ENCODE results near the gene GNA14. TPM values are rescaled to one million over a fixed set of nuclear protein-coding genes. Genes with fewer than 3 reads are reported as not detected.

The GNA14 gene
- total RNA-seq, 1 experiment from 2014 or later = 0.15 TPM

DNA sequence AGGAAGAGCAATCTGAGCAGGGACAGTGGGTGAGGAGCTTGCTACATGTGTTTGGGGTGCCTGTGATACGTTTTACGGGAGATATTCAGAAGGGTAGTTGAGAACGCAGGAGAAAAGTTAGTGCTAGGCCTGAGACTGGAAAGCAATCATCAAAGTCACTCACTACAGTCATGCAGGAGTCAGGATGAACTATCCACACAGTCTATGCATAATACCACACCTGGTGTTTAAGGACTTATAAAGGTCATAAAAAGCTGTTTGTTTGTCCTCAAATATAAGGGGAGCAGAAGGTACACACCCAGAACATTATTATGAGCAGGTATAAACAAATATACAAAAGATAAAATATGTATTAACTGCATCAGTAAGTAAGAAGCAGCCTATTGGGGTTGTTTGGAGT, 176.6 kb downstream of the GNA14 start:
- no peak for DNase-seq (ENCODE audit: low read depth, low spot score)
- Histone ChIP-seq H3K9me3 (ENCODE audit: control insufficient read depth, insufficient read depth, low read depth, low read length) (no peaks in the 10 kb centered on the region), H3K27ac (ENCODE audit: low read length) (no peak overlapping the region), H3K4me3 (ENCODE audit: low read depth in 2 of 2, low read length in 2 of 2) (no peak overlapping the region), H3K36me3 (ENCODE audit: control insufficient read depth, insufficient read depth, low read length) (no peaks in the 10 kb centered on the region), H3K27me3 (ENCODE audit: control insufficient read depth, insufficient read depth, low read length) (no peaks in the 10 kb centered on the region), H3K4me1 (ENCODE audit: control insufficient read depth, insufficient read depth, low read length) (no peaks in the 10 kb centered on the region)
- intact Hi-C loops (cut with micrococcal nuclease; ENCODE audit: unreplicated experiment) = no loop called here
- ChIA-PET POLR2A (no interaction called here), CTCF (no interaction called here)
- in situ Hi-C loops (cut with HindIII; ENCODE audit: low pct_unique_long_range_greater_than_20kb, low sequenced_read_pairs) = no loop called here
- no TSS peak for BruUV-seq (replicated peaks)
- TF ChIP-seq TCF7L2 (IDR thresholded peaks at IDR 0.05; ENCODE audit: low read depth, low read length) (no peak), POLR2AphosphoS5 (IDR thresholded peaks at IDR 0.05; ENCODE audit: low read depth, low read length) (no peak), SIN3A (IDR thresholded peaks at IDR 0.05; ENCODE audit: borderline replicate concordance, insufficient read depth, low read depth, low read length) (no peak)
- TF ChIP-seq, protein P1, sequence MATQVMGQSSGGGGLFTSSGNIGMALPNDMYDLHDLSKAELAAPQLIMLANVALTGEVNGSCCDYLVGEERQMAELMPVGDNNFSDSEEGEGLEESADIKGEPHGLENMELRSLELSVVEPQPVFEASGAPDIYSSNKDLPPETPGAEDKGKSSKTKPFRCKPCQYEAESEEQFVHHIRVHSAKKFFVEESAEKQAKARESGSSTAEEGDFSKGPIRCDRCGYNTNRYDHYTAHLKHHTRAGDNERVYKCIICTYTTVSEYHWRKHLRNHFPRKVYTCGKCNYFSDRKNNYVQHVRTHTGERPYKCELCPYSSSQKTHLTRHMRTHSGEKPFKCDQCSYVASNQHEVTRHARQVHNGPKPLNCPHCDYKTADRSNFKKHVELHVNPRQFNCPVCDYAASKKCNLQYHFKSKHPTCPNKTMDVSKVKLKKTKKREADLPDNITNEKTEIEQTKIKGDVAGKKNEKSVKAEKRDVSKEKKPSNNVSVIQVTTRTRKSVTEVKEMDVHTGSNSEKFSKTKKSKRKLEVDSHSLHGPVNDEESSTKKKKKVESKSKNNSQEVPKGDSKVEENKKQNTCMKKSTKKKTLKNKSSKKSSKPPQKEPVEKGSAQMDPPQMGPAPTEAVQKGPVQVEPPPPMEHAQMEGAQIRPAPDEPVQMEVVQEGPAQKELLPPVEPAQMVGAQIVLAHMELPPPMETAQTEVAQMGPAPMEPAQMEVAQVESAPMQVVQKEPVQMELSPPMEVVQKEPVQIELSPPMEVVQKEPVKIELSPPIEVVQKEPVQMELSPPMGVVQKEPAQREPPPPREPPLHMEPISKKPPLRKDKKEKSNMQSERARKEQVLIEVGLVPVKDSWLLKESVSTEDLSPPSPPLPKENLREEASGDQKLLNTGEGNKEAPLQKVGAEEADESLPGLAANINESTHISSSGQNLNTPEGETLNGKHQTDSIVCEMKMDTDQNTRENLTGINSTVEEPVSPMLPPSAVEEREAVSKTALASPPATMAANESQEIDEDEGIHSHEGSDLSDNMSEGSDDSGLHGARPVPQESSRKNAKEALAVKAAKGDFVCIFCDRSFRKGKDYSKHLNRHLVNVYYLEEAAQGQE (IDR thresholded peaks at IDR 0.05; ENCODE audit: insufficient read depth in 1 of 2, low read depth in 2 of 2, low read length in 1 of 2) = no peak
- TF ChIP-seq, protein P2, sequence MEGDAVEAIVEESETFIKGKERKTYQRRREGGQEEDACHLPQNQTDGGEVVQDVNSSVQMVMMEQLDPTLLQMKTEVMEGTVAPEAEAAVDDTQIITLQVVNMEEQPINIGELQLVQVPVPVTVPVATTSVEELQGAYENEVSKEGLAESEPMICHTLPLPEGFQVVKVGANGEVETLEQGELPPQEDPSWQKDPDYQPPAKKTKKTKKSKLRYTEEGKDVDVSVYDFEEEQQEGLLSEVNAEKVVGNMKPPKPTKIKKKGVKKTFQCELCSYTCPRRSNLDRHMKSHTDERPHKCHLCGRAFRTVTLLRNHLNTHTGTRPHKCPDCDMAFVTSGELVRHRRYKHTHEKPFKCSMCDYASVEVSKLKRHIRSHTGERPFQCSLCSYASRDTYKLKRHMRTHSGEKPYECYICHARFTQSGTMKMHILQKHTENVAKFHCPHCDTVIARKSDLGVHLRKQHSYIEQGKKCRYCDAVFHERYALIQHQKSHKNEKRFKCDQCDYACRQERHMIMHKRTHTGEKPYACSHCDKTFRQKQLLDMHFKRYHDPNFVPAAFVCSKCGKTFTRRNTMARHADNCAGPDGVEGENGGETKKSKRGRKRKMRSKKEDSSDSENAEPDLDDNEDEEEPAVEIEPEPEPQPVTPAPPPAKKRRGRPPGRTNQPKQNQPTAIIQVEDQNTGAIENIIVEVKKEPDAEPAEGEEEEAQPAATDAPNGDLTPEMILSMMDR (IDR thresholded peaks at IDR 0.05) = no peak
- no peak for ATAC-seq

DNA sequence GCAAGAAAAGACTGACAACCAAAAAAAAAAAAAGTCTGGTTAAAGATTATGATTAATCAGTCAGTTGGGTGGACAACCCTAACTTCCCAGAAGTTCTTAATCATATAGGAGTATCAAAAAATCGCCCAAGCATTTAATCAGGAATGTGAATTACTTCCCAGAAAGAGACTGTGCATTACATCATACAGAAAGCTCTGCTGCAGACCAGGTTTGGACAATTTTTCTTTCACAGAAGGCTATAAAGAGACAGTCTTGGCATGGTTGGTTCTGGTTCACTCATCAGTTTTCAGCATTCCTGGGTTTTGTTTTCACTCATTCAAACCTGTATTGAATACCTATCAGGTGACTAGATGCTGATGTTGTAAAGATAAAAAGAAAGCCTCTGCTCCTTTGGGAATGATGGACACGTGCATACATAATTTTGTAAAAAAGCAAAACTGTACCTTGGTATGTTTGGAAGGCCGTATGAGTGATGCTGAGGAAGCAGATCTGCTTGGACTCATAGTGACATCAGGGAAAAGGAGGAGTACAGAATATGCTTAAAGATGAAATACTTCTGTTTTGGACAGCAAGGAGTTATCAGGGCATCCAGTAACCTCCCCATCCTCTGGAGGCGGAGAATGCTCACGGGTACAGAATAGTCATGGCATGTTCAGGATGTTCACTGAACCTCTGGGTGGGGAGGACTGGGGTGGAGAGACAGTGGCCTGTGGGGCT, 178.4 kb downstream of the GNA14 start:
- TF ChIP-seq TCF7L2 (IDR thresholded peaks at IDR 0.05; ENCODE audit: low read depth, low read length) (no peak), SIN3A (IDR thresholded peaks at IDR 0.05; ENCODE audit: borderline replicate concordance, insufficient read depth, low read depth, low read length) (no peak), POLR2AphosphoS5 (IDR thresholded peaks at IDR 0.05; ENCODE audit: low read depth, low read length) (no peak)
- TF ChIP-seq, protein P2 (IDR thresholded peaks at IDR 0.05) = no peak
- TF ChIP-seq, protein P1 (IDR thresholded peaks at IDR 0.05; ENCODE audit: insufficient read depth in 1 of 2, low read depth in 2 of 2, low read length in 1 of 2) = no peak
- ATAC-seq = no peak
- Histone ChIP-seq H3K4me3 (ENCODE audit: low read depth in 2 of 2, low read length in 2 of 2) (no peak overlapping the region), H3K4me1 (ENCODE audit: control insufficient read depth, insufficient read depth, low read length) (no peaks in the 10 kb centered on the region), H3K9me3 (ENCODE audit: control insufficient read depth, insufficient read depth, low read depth, low read length) (no peaks in the 10 kb centered on the region), H3K36me3 (ENCODE audit: control insufficient read depth, insufficient read depth, low read length) (no peaks in the 10 kb centered on the region), H3K27ac (ENCODE audit: low read length) (no peak overlapping the region), H3K27me3 (ENCODE audit: control insufficient read depth, insufficient read depth, low read length) (no peaks in the 10 kb centered on the region)
- DNase-seq (ENCODE audit: low read depth, low spot score) = no peak
- POLR2A ChIA-PET = no interaction called here
- in situ Hi-C loops (cut with HindIII; ENCODE audit: low pct_unique_long_range_greater_than_20kb, low sequenced_read_pairs) (no loop called here), intact Hi-C loops (cut with micrococcal nuclease; ENCODE audit: unreplicated experiment) (no loop called here)
- BruUV-seq (replicated peaks) = no TSS peak
- CTCF ChIA-PET = no interaction called here

Measured in Panc1 (cell line).